ENCODE measurements around the gene NANS. TPM values are rescaled to one million over a fixed set of nuclear protein-coding genes. Genes with fewer than 3 reads are reported as not detected.

NANS gene
- total and polyA plus RNA-seq, 2 of the 13 experiments (the other 11 are each of a cell fraction or from before 2014, with no cell fraction given), result 86.9 to 203 TPM

DNA sequence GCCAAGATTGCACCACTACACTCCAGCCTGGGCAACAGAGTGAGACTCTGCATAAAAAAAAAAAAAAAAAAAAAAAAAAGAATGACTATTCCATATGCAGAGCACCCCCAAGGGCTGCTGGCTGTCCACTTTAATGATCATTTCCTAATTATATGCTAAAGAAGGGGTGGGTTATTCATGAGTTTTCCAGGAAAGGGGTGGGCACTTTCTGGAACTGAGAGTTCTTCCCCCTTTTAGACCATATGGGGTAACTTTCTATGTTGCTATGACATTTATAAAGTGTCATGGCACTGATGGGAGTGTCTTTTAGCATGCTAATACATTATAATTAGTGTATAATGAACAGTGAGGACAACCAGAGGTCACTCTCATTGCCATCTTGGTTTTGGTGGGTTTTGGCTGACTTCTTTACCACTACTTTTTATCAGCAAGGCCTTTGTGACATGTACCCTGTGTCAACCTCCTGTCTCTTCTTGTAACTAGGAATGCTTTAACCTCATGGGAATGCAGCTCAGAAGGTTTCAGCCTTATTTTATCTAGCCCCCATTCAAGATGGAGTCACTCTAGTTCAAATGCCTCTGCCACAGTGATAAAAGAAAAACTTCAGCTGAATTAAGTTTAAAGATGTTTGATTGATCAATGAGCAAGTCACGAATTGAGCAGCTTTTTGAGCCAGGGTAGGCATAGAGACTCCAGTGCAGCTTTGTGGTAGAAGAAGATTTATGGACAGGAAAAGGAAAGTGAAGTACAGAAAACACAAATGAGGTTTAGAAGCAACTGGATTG lies 7.1 kb upstream of the NANS start (continued):
- TF ChIP-seq, protein P1, sequence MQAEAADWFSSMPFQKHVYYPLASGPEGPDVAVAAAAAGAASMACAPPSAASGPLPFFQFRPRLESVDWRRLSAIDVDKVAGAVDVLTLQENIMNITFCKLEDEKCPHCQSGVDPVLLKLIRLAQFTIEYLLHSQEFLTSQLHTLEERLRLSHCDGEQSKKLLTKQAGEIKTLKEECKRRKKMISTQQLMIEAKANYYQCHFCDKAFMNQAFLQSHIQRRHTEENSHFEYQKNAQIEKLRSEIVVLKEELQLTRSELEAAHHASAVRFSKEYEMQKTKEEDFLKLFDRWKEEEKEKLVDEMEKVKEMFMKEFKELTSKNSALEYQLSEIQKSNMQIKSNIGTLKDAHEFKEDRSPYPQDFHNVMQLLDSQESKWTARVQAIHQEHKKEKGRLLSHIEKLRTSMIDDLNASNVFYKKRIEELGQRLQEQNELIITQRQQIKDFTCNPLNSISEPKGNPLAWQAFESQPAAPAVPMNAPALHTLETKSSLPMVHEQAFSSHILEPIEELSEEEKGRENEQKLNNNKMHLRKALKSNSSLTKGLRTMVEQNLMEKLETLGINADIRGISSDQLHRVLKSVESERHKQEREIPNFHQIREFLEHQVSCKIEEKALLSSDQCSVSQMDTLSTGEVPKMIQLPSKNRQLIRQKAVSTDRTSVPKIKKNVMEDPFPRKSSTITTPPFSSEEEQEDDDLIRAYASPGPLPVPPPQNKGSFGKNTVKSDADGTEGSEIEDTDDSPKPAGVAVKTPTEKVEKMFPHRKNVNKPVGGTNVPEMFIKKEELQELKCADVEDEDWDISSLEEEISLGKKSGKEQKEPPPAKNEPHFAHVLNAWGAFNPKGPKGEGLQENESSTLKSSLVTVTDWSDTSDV (CRISPR knock-in tag; IDR thresholded peaks at IDR 0.05), result no peak
- TF ChIP-seq, protein P2, sequence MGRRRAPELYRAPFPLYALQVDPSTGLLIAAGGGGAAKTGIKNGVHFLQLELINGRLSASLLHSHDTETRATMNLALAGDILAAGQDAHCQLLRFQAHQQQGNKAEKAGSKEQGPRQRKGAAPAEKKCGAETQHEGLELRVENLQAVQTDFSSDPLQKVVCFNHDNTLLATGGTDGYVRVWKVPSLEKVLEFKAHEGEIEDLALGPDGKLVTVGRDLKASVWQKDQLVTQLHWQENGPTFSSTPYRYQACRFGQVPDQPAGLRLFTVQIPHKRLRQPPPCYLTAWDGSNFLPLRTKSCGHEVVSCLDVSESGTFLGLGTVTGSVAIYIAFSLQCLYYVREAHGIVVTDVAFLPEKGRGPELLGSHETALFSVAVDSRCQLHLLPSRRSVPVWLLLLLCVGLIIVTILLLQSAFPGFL (CRISPR knock-in tag; IDR thresholded peaks at IDR 0.05), result no peak
- no peak for TF ChIP-seq SMYD3 (CRISPR knock-in tag; IDR thresholded peaks at IDR 0.05)
- TF ChIP-seq ZNF816 (CRISPR knock-in tag; IDR thresholded peaks at IDR 0.05; ENCODE audit: borderline replicate concordance), result no peak
- no peak for TF ChIP-seq FOXK2 (IDR thresholded peaks at IDR 0.05)
- TF ChIP-seq SRF (IDR thresholded peaks at IDR 0.05; ENCODE audit: low read depth, low read length), result no peak
- no peak for TF ChIP-seq GTF2F1 (IDR thresholded peaks at IDR 0.05; ENCODE audit: low read length)
- TF ChIP-seq BCL6 (CRISPR knock-in tag; IDR thresholded peaks at IDR 0.05), result no peak

DNA sequence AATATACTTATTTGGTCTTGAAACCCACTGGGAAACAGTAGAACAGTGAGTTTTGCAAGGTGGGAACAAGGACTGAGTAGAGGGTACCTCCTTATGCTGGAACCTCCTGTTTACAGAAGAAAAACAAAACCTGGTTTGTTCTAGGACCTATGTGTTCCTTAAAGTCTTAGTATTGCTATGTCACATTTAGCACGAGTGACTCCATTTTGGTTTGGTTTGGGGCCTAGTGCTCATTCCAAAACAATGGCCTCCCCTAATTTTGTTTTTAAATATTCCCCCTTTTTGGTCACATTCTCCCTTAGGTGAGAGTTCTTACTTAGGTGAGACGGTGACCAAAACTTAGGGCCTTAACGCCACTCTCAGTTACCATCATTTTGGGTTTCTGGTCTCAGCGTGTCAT lies 6.2 kb upstream of the NANS start:
- FAIRE-seq (no peak), ATAC-seq (no peak), DNase-seq (ENCODE audit: low spot score) (no peak)
- H3K79me2 ChIP-seq (ENCODE audit: insufficient read depth, low read length), result peaks cover 20% of the 10 kb centered on the region
- CTCF ChIA-PET (ENCODE audit: low intra/inter-chr PET ratio, low total read pairs), result no interaction called here
- peaks cover 20% of the 10 kb centered on the region for H3K4me1 ChIP-seq (ENCODE audit: insufficient read depth, low read length)
- H3K27me3 ChIP-seq (ENCODE audit: control insufficient read depth in 1 of 2, insufficient read depth in 2 of 2, low read length in 2 of 2), result no peaks in the 10 kb centered on the region
- POLR2A ChIA-PET, result no interaction called here
- intact Hi-C loops (cut with micrococcal nuclease; ENCODE audit: unreplicated experiment) (no loop called here), in situ Hi-C loops (cut with HindIII; ENCODE audit: extremely low pct_ligation_motif_present, low pct_unique_long_range_greater_than_20kb) (no loop called here)
- no peak overlapping the region for H3K9ac ChIP-seq (ENCODE audit: insufficient read depth, low read depth, low read length)
- 83% methylated on average over 4 of the region's 4 CpGs for WGBS (ENCODE audit: low lambda C conversion rate)
- H3K36me3 ChIP-seq (replicated peaks in 1 of 2; ENCODE audit: control insufficient read depth in 1 of 2, insufficient read depth in 2 of 2, low read length in 2 of 2), result no peaks in the 10 kb centered on the region
- no peak overlapping the region for H3K4me2 ChIP-seq (ENCODE audit: low read depth, low read length)
- no peak overlapping the region for H3K27ac ChIP-seq (ENCODE audit: extremely low read length, insufficient read depth, low read length)
- no peaks in the 10 kb centered on the region for H4K20me1 ChIP-seq (ENCODE audit: insufficient read depth, low read length)
- BruUV-seq (replicated peaks), result no TSS peak
- no peak overlapping the region for H3K4me3 ChIP-seq (replicated peaks in 1 of 3; ENCODE audit: insufficient read depth in 1 of 3, low read depth in 2 of 3, low read length in 3 of 3)
- H2AFZ ChIP-seq (ENCODE audit: low read length), result no peak overlapping the region
- H3K9me3 ChIP-seq (ENCODE audit: low read length), result no peaks in the 10 kb centered on the region
- TF ChIP-seq ZSCAN30 (CRISPR knock-in tag; IDR thresholded peaks at IDR 0.05), result no peak
- no peak for TF ChIP-seq ARID2 (CRISPR knock-in tag; IDR thresholded peaks at IDR 0.05; ENCODE audit: borderline replicate concordance)
- TF ChIP-seq, protein P3, sequence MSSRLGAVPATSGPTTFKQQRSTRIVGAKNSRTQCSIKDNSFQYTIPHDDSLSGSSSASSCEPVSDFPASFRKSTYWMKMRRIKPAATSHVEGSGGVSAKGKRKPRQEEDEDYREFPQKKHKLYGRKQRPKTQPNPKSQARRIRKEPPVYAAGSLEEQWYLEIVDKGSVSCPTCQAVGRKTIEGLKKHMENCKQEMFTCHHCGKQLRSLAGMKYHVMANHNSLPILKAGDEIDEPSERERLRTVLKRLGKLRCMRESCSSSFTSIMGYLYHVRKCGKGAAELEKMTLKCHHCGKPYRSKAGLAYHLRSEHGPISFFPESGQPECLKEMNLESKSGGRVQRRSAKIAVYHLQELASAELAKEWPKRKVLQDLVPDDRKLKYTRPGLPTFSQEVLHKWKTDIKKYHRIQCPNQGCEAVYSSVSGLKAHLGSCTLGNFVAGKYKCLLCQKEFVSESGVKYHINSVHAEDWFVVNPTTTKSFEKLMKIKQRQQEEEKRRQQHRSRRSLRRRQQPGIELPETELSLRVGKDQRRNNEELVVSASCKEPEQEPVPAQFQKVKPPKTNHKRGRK (CRISPR knock-in tag; IDR thresholded peaks at IDR 0.05), result no peak
- no peak for TF ChIP-seq RBAK (CRISPR knock-in tag; IDR thresholded peaks at IDR 0.05)
- no peak for TF ChIP-seq ZFP1 (CRISPR knock-in tag; IDR thresholded peaks at IDR 0.05)

All from HepG2 (cell line).